Esophagus squamous epithelium (tissue), 5 donors: ENCODE data around the gene TGM5. TPM values are rescaled to one million over a fixed set of nuclear protein-coding genes. Genes with fewer than 3 reads are reported as not detected.
"Not testable (repeated sequence)": the region's sequence is repeated elsewhere in the genome, so short reads cannot be mapped to it uniquely, and the experiment has no call there.

ENCODE experiments used
- DNase-seq: peaks from one replicate; lab custom pipeline; 2025; lab: John Stamatoyannopoulos, UW
- H3K27ac ChIP-seq, 4 donors: fragments of 200-600 bp; sonication (generic); one replicate each; pipeline ENCODE4 v1.5.1; 2016 to 2019; ENCODE audit warnings: mild to moderate bottlenecking in 1 of 4
- H3K27me3 ChIP-seq, 4 donors: fragments of 200-600 bp; sonication (generic); 1 replicate in 3 of 4; 2 replicates in 1 of 4; pipeline versions ENCODE4 v1.5.1 to v1.6.0; 2017 to 2021; ENCODE audit warnings: antibody characterized with exemption in 1 of 4
- H3K36me3 ChIP-seq, 3 donors: fragments of 200-600 bp; sonication (generic); one replicate each; pipeline ENCODE4 v1.5.1; 2016 to 2019
- H3K4me1 ChIP-seq, 3 donors: fragments of 200-600 bp; sonication (generic); one replicate each; pipeline ENCODE4 v1.5.1; 2017 to 2019
- H3K4me3 ChIP-seq, 4 donors: fragments of 200-600 bp; sonication (generic); 1 replicate in 3 of 4; 2 replicates in 1 of 4; pipeline ENCODE4 v1.5.1; 2016 to 2019; ENCODE audit warnings: mild to moderate bottlenecking in 2 of 4, moderate library complexity in 1 of 4
- H3K9me3 ChIP-seq, 3 donors: fragments of 200-600 bp; sonication (generic); one replicate each; pipeline ENCODE4 v1.5.1; 2016 to 2019
- CTCF ChIP-seq, 6 experiments: fragments of 450-650 bp in 4 of 6; fragments of 200-600 bp in 2 of 6; sonication (generic) in 2 of 6; IDR thresholded peaks; one replicate each; pipeline ENCODE4 v1.5.1; 2016 to 2019; ENCODE audit warnings: antibody characterized with exemption in 6 of 6, mild to moderate bottlenecking in 4 of 6, moderate library complexity in 4 of 6
- POLR2A ChIP-seq, 4 donors: fragments of 450-650 bp; IDR thresholded peaks; one replicate each; pipeline ENCODE4 v1.6.1; 2017; ENCODE audit warnings: antibody characterized with exemption in 4 of 4, mild to moderate bottlenecking in 4 of 4, moderate library complexity in 3 of 4
- WGBS, 2 donors: methylation state at CpG; one replicate each; pipeline ENCODE4 v1.1.5; 2018; 5-methylcytosine and 5-hydroxymethylcytosine counted together
- intact Hi-C: fragments of 100-400 bp; cut with DNase I; formaldehyde crosslinking; loops from one replicate; pipeline ENCODE4 v1.15.0; 2022
- total RNA-seq, 4 donors: library from RNA; depleted of rRNA; stranded (reverse); fragments of >200 nt; gene quantifications; one replicate each; pipeline ENCODE4 v1.1.0, GENCODE V29; 2016
- donor health status: DM: yes; HTN: yes; CAD: no.

The TGM5 gene
- total RNA-seq, 4 donors from 2014 or later: 6.7 to 36.1 (median 15.6) TPM

GRCh38 chr15:43199945-43200488 lies 66.7 kb downstream of the TGM5 start:
- no peak for DNase-seq
- intact Hi-C loops: no loop called here
- Histone ChIP-seq H3K4me3 (no peak overlapping the region), H3K9me3 (no peaks in the 10 kb centered on the region), H3K36me3 (peaks cover 0 to 37% (median under 1%) of the 10 kb centered on the region in 3 donors), H3K27ac (no peak overlapping the region), H3K4me1 (peaks cover 0 to 4% (median 0%) of the 10 kb centered on the region in 3 donors), H3K27me3 (no peaks in the 10 kb centered on the region)
- WGBS, 2 donors: 77 to 78% methylated on average over 3 of the region's 3 CpGs
- TF ChIP-seq CTCF (IDR thresholded peaks at IDR 0.05): no peak
- no peak for TF ChIP-seq POLR2A (IDR thresholded peaks at IDR 0.05)

GRCh38 chr15:43198992-43199391 lies 67.7 kb downstream of the TGM5 start:
- Histone ChIP-seq H3K27me3 (no peaks in the 10 kb centered on the region), H3K4me1 (peaks cover 0 to 1% (median 0%) of the 10 kb centered on the region in 3 donors), H3K9me3 (no peaks in the 10 kb centered on the region), H3K4me3 (no peak overlapping the region), H3K27ac (no peak overlapping the region), H3K36me3 (peaks cover 0 to 47% (median 9%) of the 10 kb centered on the region in 3 donors)
- no peak for DNase-seq
- intact Hi-C loops: no loop called here
- WGBS, 2 donors: 82% methylated on average over 2 of the region's 3 CpGs; no CpG with 5 or more reads in 1 of the 2 donors
- TF ChIP-seq CTCF (IDR thresholded peaks at IDR 0.05): no peak
- TF ChIP-seq POLR2A (IDR thresholded peaks at IDR 0.05): no peak

- H3K4me3 ChIP-seq, H3K9me3 ChIP-seq, DNase-seq, intact Hi-C loops, H3K27ac ChIP-seq, H3K4me1 ChIP-seq, H3K27me3 ChIP-seq: not testable (repeated sequence)
- H3K36me3 ChIP-seq: peaks cover 0 to 52% (median 9%) of the 10 kb centered on the region in 3 donors
- WGBS, 2 donors: 100% methylated on average over 2 of the region's 4 CpGs
Measured at GRCh38 chr15:43198556-43198955, 68.2 kb downstream of the TGM5 start.

- intact Hi-C loops, DNase-seq: not testable (repeated sequence)
Measured at GRCh38 chr15:43197773-43198172, 69.0 kb downstream of the TGM5 start.

GRCh38 chr15:43196760-43197548 lies 69.8 kb downstream of the TGM5 start:
- Histone ChIP-seq H3K36me3 (peaks cover 3 to 68% (median 15%) of the 10 kb centered on the region in 3 donors), H3K27me3 (no peaks in the 10 kb centered on the region), H3K27ac (no peak overlapping the region), H3K4me1 (no peaks in the 10 kb centered on the region), H3K9me3 (no peaks in the 10 kb centered on the region), H3K4me3 (no peak overlapping the region)
- TF ChIP-seq CTCF (IDR thresholded peaks at IDR 0.05): no peak
- no peak for TF ChIP-seq POLR2A (IDR thresholded peaks at IDR 0.05)
- DNase-seq: no peak
- WGBS, 2 donors: 84 to 90% methylated on average over 10 of the region's 10 CpGs
- intact Hi-C loops: no loop called here

More at GRCh38 chr15:43197773-43198172, 69.0 kb downstream of the TGM5 start:
- not testable (repeated sequence) for H3K4me3 ChIP-seq, H3K27me3 ChIP-seq, H3K9me3 ChIP-seq, H3K27ac ChIP-seq, H3K4me1 ChIP-seq
- 88% methylated on average over 3 of the region's 3 CpGs for WGBS, 2 donors
- peaks cover 0 to 60% (median 13%) of the 10 kb centered on the region in 3 donors for H3K36me3 ChIP-seq

GRCh38 chr15:43194795-43195194 lies 71.9 kb downstream of the TGM5 start:
- 90 to 94% methylated on average over 2 of the region's 2 CpGs for WGBS, 2 donors
- peaks cover 5 to 89% (median 28%) of the 10 kb centered on the region in 3 donors for H3K36me3 ChIP-seq
- peaks cover 0 to 5% (median 0%) of the 10 kb centered on the region in 3 donors for H3K4me1 ChIP-seq
- H3K27me3 ChIP-seq: no peaks in the 10 kb centered on the region
- intact Hi-C loops: no loop called here
- H3K4me3 ChIP-seq: no peak overlapping the region
- DNase-seq: no peak
- TF ChIP-seq CTCF (IDR thresholded peaks at IDR 0.05): no peak
- H3K9me3 ChIP-seq: no peaks in the 10 kb centered on the region
- H3K27ac ChIP-seq: no peak overlapping the region
